ENCODE measurements around the gene SKAP1.
"Not testable (repeated sequence)": the region's sequence is repeated elsewhere in the genome, so short reads cannot be mapped to it uniquely, and the experiment has no call there.

Gene SKAP1

GRCh38 chr17:48444516-48445247 is 14.7 kb upstream of the SKAP1 start:
- DNase-seq: no peak

DNA sequence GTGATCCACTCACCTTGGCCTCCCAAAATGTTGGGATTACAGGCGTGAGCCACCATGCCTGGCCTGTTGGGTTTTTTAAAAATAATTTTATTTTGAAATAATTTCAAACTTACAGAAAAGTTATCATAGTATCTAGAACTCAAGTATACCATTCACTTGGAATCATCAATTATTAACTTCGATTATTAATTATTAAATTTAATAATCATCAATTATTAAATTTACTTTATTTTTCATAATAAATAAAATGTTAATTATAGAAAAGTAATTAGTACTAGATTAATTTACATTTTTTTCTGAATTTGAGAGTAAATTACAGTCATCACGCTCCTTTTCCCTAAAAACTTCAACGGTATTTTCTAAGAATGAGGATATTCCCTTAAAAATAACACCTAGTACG is 13.7 kb upstream of the SKAP1 start:
- DNase-seq: no peak

- DNase-seq: no peak
Observed at GRCh38 chr17:48442819-48443218, 12.8 kb upstream of the SKAP1 start.

DNA sequence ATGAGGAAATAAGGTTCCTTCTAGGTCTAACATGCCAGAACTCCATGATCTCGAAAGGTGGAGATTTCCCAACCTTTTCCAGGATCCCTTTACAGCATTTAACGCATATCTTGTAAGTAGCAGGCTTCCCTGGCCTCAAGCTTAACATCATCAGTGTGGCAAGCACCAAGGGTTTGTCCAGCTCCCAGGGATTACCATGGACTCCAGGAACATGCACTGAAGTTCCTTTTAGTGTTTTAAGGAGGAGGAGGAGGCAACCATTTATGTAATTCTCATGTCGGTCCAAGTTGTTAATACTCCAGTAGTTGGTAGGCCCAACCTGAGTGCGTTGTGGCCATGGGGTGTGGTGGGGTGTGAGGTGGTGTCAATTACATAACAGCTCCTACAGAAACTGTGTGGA is 11.8 kb upstream of the SKAP1 start:
- DNase-seq: no peak

DNA sequence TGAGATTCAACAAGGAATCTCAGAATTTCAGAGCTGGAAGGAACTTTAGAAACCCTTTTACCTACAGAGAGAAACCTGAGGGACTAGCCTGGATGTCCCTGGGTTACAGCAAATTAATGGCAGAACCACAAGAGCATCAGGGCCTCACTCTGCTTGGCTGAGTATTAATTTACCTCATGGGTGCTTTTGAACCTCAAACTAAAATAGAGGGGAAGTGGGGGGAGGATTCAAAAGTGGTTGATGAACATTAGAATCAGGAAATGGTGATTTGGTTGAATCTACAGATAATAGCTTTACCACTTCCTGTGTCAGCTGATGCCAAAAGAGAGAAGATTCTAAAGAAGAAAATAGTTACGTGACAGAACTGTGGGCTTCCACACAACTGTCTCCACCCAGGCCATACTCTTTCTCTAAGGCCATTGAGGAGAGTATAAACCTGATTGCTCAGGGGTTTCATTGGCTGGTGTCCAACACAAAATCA is 11.3 kb upstream of the SKAP1 start:
- peak; percentile 85 for DNase-seq

GRCh38 chr17:48440669-48441068 is 10.7 kb upstream of the SKAP1 start:
- no peak for DNase-seq

DNA sequence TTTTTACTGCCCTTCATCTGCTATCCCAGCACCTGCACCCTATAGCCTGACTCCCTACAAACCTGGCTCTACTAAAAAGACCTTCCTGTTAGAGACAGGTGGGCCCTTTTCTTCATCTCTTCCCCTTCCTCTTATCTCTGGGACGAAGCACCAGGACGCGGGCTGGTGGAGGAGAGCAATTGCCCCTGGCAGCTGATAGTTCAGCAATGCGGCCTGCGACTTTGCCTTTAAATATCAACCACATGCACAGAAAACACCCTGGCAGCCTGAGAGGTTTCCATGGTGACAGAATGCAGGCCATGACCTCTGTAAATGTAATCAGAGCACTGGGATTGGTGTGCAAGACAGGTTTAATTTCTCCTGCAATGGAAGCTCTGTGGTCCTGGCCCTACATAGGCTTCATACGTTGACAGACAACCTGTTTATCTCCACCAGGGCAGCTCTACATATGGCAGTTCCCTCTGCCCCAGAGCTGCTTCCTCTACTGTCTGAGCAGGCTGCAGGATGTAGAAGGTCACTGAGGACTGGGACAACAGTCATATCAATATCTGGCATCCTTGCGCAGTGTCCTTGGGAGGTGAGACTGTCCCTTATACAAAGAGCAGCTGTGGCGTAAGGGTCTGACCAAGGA is 10.0 kb upstream of the SKAP1 start:
- DNase-seq: peak; percentile 79

GRCh38 chr17:48439110-48439850 is 9.3 kb upstream of the SKAP1 start:
- DNase-seq: peak; percentile 52

DNA sequence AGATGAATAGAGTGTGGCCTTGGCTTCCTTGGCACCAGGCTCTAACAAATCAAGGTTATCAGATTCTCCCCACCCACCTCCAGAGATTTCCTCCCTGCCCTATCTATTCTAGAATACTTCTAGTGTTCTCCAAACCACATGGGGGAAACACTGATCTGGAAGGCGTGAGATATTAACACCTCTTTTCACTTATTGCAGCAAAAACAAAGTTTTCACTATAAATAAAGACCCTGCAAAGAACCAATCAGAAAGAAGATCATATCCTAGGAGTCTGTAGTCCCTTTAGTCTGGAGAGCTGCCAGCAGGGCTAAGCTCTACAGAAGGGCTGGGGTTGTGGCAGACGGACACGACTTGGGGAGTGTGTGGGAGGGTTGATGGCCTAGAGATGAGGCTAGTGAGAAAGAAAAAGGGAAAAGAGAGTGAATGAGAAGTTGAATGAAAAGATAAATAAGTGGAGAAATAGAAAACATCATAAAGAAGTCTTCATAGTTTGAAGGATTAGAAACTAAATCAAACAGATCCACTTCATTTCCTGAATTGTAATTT is 8.6 kb upstream of the SKAP1 start:
- DNase-seq: no peak

GRCh38 chr17:48433896-48434295 is 3.9 kb upstream of the SKAP1 start:
- DNase-seq: no peak

- no peak for DNase-seq
Observed at GRCh38 chr17:48432820-48433775, 3.1 kb upstream of the SKAP1 start.

- peak; percentile 59 for DNase-seq
Observed at GRCh38 chr17:48429156-48429555, 858 bp downstream of the SKAP1 start.

DNA sequence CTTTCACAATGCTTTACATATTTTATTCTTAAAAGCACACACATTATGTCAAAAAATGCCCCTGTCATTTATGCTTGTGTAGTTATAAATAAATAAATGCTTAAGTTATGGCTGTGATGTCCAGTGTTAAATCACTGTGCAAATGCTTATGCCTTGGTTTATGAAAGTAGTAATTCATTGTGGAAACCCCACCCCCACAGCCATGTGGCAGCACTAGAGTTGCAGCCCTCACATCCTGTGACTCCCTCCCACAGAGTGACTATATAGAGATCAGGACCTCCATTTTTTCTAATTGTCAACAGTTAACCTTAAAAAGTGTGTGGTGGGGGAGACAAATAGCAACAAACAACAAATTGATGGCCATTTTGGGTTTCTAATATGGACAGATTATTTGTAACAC is 2.4 kb downstream of the SKAP1 start:
- DNase-seq: peak; percentile 76

DNA sequence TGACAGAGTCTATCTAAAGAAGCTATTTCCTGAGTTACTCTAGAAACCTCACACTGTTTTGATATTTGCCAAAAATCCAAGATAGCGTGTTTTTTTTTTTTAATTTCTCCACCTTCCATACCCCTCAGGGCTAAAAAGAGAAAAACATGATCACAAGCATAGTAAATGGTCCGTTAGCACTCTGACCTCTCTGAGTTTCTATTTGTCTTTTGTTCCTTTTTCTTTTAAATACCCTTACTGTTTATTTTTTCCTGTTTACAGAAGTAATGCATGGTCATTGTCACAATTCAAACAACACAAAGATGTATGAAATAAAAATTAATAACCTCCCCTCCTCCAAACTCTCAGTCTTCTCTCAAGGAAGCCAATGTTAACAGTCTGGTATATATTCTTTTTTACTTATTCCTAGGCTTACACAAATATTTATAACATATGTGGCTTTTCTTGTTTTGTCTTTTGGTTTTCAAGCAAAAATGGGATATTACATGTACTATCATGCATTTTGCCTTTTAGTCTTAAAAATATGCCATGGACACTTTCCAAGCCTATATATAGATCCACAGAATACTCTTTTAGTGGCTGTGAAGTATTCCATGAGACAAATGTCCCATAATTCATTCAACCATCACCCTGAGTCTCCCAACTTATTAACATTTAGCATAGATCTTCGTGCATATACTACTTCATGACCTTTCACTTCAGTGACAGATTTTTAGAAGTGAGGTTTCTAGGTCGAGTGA is 3.1 kb downstream of the SKAP1 start:
- DNase-seq: no peak

DNA sequence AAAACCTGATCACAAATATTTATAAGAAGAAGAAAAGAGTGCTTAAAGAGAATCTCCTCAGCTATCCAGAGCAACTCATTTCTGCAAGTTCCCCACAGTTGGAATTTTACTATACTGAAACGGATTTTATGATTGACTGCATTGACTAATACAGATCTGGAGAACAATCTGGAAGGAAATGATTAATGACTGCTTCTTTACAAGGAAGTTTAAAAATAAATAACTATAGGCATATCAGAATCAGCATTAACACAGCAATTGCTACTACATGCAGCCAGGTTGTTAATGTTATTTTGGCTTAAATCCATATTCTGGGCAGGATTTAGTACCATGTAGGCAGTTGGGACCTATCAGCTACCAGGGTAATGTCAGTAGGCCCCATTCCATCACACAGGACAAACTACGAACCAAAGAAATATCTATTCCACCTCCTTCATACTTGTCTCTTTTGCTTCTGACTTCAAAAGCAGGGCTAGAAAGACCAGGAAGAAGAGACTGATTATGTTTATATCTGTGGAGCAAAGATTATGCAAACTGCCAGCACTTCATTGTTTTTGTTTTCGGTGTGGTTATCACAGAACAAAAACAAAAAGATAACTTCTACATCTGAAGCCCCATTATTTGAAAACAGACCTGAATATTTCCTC is 3.9 kb downstream of the SKAP1 start:
- DNase-seq: no peak

DNA sequence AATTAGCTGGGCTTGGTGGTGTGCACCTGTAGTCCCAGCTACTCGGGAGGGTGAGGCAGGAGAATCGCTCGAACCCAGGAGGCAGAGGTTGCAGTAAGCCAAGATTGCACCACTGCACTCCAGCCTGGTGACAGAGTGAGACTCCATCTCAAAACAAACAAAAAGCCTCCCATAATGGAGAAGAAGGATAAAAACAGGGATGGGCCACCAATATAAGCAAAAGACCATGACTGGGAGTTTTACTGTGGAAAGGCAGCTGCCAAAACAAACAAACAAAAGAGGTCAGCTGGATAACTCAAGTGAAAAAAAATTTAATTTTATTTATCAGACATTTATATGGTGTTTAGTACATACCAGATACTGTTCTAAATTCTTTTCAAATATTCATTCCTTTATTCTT is 8.0 kb downstream of the SKAP1 start:
- DNase-seq: not testable (repeated sequence)

- DNase-seq: no peak
Observed at GRCh38 chr17:48420823-48421222, 9.2 kb downstream of the SKAP1 start.

DNA sequence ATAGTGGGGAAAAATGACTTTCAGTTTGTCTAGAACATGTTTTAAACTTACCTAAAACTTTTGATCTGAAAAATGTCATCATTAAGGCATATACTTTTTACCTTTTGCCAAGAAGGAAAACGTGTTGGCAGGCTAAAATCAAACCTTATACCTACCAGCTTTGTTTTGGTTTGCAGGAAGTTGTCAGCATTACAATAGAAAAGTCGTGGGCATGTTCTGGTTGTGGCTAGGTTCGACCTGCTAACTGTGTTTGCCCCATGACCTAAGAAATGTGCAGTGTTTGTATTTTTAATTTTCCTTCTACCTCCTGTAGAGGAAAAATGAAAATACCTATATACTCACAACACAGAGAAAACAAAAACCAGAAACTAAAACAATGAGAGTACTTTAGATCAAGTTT is 13.0 kb downstream of the SKAP1 start:
- DNase-seq: peak; percentile 37

GRCh38 chr17:48413613-48414405 is 16.2 kb downstream of the SKAP1 start:
- DNase-seq: peak; percentile 30

GRCh38 chr17:48412841-48413240 is 17.2 kb downstream of the SKAP1 start:
- DNase-seq: no peak
